Gastroesophageal sphincter (tissue), 4 donors: ENCODE measurements around the gene DHRSX. TPM values are rescaled to one million over a fixed set of nuclear protein-coding genes. Genes with fewer than 3 reads are reported as not detected.

ENCODE experiments used
- ATAC-seq: fragments of 150-250 bp; one replicate; pipeline ENCODE4 v1.9.1; 2016; ENCODE audit warnings: mild to moderate bottlenecking, moderate library complexity
- H3K27ac ChIP-seq, 4 donors: fragments of 200-600 bp; sonication (generic) in 3 of 4; 1 replicate in 3 of 4; 2 replicates in 1 of 4; pipeline ENCODE4 v1.5.1; 2016 to 2019
- H3K27me3 ChIP-seq: fragments of 200-600 bp; sonication (generic); one replicate; pipeline ENCODE4 v1.5.1; 2019
- H3K36me3 ChIP-seq, 2 donors: fragments of 200-600 bp; sonication (generic); one replicate each; pipeline ENCODE4 v1.5.1; 2019; ENCODE audit warnings: control low read depth in 1 of 2
- H3K4me1 ChIP-seq, 3 donors: fragments of 200-600 bp; sonication (generic); 1 replicate in 2 of 3; 2 replicates in 1 of 3; pipeline ENCODE4 v1.5.1; 2016 to 2019; ENCODE audit warnings: control low read depth in 2 of 3
- H3K4me3 ChIP-seq, 2 donors: fragments of 200-600 bp; sonication (generic); one replicate each; pipeline ENCODE4 v1.5.1; 2019; ENCODE audit warnings: mild to moderate bottlenecking in 1 of 2, moderate library complexity in 1 of 2
- H3K9me3 ChIP-seq, 3 donors: fragments of 200-600 bp; sonication (generic); one replicate each; pipeline ENCODE4 v1.5.1; 2017 to 2019; ENCODE audit warnings: control low read depth in 2 of 3
- EP300 ChIP-seq: sonication (generic); formaldehyde crosslinking; IDR thresholded peaks from one replicate; pipeline ENCODE4 v1.6.1; 2017; ENCODE audit warnings: antibody characterized with exemption, mild to moderate bottlenecking
- POLR2A ChIP-seq, 2 donors: fragments of 450-650 bp; IDR thresholded peaks; one replicate each; pipeline ENCODE4 v1.6.1; 2017; ENCODE audit warnings: antibody characterized with exemption in 2 of 2, mild to moderate bottlenecking in 2 of 2, moderate library complexity in 1 of 2
- POLR2AphosphoS5 ChIP-seq: sonication (generic); formaldehyde crosslinking; IDR thresholded peaks from one replicate; pipeline ENCODE4 v1.6.1; 2017; ENCODE audit warnings: antibody characterized with exemption
- WGBS, 2 donors: methylation state at CpG; one replicate each; pipeline ENCODE4 v1.1.5; 2018; ENCODE audit warnings: low coverage in 1 of 2; 5-methylcytosine and 5-hydroxymethylcytosine counted together
- total RNA-seq, 4 donors: library from RNA; depleted of rRNA; stranded (reverse); fragments of >200 nt; gene quantifications; one replicate each; pipeline ENCODE4 v1.1.0, GENCODE V29; 2016
- TF ChIP-seq, protein P1 (sequence below), 4 experiments: fragments of 200-600 bp in 2 of 4; fragments of 450-650 bp in 2 of 4; sonication (generic) in 1 of 4; IDR thresholded peaks; one replicate each; pipeline ENCODE4 v1.5.1; 2017 to 2019; ENCODE audit warnings: antibody characterized with exemption in 4 of 4, mild to moderate bottlenecking in 2 of 4, moderate library complexity in 2 of 4

Gene DHRSX
- total RNA-seq, 4 donors from 2014 or later, result 16.8 to 26.3 (median 21.1) TPM

DNA sequence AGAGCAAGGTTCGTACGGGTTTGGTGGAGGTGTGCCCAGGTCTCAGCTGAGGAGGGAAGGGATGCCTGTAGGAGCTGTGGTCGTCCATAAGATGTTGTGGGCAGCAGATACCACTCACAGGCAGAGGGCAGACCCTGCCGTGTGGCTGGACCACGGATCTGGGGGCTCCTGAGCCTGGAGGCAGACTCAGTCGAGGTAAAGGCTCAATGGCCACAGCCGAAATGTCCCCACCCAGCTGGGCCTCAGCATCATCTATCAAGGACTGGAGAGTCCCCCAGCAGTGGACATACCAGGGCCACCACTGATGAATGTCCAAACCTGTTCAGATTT is 98.5 kb downstream of the DHRSX start:
- ATAC-seq, result no peak
- no CpG with 5 or more reads among the region's 7 CpGs for WGBS, 2 donors
- peaks cover 0 to 6% (median 0%) of the 10 kb centered on the region in 3 donors for H3K9me3 ChIP-seq
- H3K27ac ChIP-seq, result peak overlapping the region; percentile 20 to 79 (median 57)
- peak overlapping the region in 1 of 2 donors; percentile 38 for H3K4me3 ChIP-seq
- no peak for TF ChIP-seq POLR2AphosphoS5
- no peak for TF ChIP-seq POLR2A (IDR thresholded peaks at IDR 0.05)
- TF ChIP-seq, protein P1, sequence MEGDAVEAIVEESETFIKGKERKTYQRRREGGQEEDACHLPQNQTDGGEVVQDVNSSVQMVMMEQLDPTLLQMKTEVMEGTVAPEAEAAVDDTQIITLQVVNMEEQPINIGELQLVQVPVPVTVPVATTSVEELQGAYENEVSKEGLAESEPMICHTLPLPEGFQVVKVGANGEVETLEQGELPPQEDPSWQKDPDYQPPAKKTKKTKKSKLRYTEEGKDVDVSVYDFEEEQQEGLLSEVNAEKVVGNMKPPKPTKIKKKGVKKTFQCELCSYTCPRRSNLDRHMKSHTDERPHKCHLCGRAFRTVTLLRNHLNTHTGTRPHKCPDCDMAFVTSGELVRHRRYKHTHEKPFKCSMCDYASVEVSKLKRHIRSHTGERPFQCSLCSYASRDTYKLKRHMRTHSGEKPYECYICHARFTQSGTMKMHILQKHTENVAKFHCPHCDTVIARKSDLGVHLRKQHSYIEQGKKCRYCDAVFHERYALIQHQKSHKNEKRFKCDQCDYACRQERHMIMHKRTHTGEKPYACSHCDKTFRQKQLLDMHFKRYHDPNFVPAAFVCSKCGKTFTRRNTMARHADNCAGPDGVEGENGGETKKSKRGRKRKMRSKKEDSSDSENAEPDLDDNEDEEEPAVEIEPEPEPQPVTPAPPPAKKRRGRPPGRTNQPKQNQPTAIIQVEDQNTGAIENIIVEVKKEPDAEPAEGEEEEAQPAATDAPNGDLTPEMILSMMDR (IDR thresholded peaks at IDR 0.05), result no peak
- no peak for TF ChIP-seq EP300
- peaks cover 0 to 14% of the 10 kb centered on the region in 2 donors for H3K36me3 ChIP-seq
- peaks cover 0 to 20% (median 0%) of the 10 kb centered on the region in 3 donors for H3K4me1 ChIP-seq
- no peaks in the 10 kb centered on the region for H3K27me3 ChIP-seq

GRCh38 chrX:2401590-2402360 is 99.0 kb downstream of the DHRSX start:
- Histone ChIP-seq H3K27ac (peak overlapping the region; percentile 20 to 79 (median 57)), H3K9me3 (peaks cover 0 to 1% (median 0%) of the 10 kb centered on the region in 3 donors), H3K36me3 (peaks cover 0 to 9% of the 10 kb centered on the region in 2 donors), H3K4me3 (peak overlapping the region in 1 of 2 donors; percentile 38), H3K4me1 (peaks cover 0 to 20% (median 0%) of the 10 kb centered on the region in 3 donors), H3K27me3 (no peaks in the 10 kb centered on the region)
- 44 to 73% methylated on average over 17 to 20 of the region's 21 CpGs for WGBS, 2 donors
- TF ChIP-seq POLR2A (IDR thresholded peaks at IDR 0.05) (no peak), EP300 (no peak), POLR2AphosphoS5 (peak; percentile 11)
- peak; percentile 34 for ATAC-seq

- WGBS, 2 donors, result 76 to 91% methylated on average over 4 to 5 of the region's 9 CpGs
- peak; percentile 22 for ATAC-seq
- peak overlapping the region in 3 of 4 donors; percentile 52 to 79 (median 62) for H3K27ac ChIP-seq
- no peaks in the 10 kb centered on the region for H3K27me3 ChIP-seq
- TF ChIP-seq EP300 (no peak), POLR2A (IDR thresholded peaks at IDR 0.05) (no peak), POLR2AphosphoS5 (no peak)
- TF ChIP-seq, protein P1 (IDR thresholded peaks at IDR 0.05), result no peak
- H3K36me3 ChIP-seq, result peaks cover 0 to 7% of the 10 kb centered on the region in 2 donors
- H3K4me1 ChIP-seq, result peaks cover 0 to 20% (median 0%) of the 10 kb centered on the region in 3 donors
- peak overlapping the region in 1 of 2 donors; percentile 38 for H3K4me3 ChIP-seq
- H3K9me3 ChIP-seq, result no peaks in the 10 kb centered on the region
These were observed 99.6 kb downstream of the DHRSX start for GRCh38 chrX:2401201-2401589.

DNA sequence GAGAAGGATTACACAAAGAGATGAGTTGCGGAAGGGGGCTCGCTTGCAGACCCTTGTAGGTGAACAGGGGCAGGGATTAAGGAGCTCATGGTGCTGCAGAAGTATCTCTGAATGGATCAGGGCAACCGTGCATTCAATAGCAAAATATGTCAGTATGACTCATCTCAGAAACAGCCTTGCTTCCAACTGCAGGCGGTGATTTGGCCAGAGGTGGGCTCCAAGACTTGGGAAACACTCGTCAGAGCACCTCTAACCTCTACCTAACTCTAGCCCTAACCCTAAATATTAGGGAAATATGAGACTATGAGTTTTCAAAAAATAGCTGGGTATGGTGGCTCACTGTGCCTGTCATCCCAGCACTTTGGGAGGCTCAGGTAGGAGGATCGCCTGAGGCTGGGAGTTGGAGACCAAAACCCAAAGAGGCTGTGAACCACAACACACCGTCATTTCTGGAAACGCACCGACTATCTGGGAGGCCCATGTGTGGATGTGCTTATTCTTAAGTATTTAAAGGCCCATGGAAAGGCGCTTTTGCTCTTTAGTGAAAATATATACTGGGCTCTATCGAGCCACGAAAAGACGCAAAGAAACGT is 102.6 kb downstream of the DHRSX start:
- Histone ChIP-seq H3K9me3 (no peaks in the 10 kb centered on the region), H3K4me3 (no peak overlapping the region), H3K36me3 (peaks cover 0 to 12% of the 10 kb centered on the region in 2 donors), H3K27ac (no peak overlapping the region), H3K4me1 (peaks cover 0 to 20% (median 0%) of the 10 kb centered on the region in 3 donors), H3K27me3 (no peaks in the 10 kb centered on the region)
- no peak for ATAC-seq
- 86 to 90% methylated on average over 12 to 13 of the region's 14 CpGs for WGBS, 2 donors
- TF ChIP-seq POLR2AphosphoS5, result no peak
- no peak for TF ChIP-seq POLR2A (IDR thresholded peaks at IDR 0.05)
- no peak for TF ChIP-seq EP300

GRCh38 chrX:2397229-2398063 is 103.3 kb downstream of the DHRSX start:
- WGBS, 2 donors, result 81 to 85% methylated on average over 8 to 19 of the region's 26 CpGs
- H3K9me3 ChIP-seq, result no peaks in the 10 kb centered on the region
- peaks cover 0 to 12% of the 10 kb centered on the region in 2 donors for H3K36me3 ChIP-seq
- H3K4me1 ChIP-seq, result peaks cover 0 to 19% (median 0%) of the 10 kb centered on the region in 3 donors
- TF ChIP-seq, protein P1 (IDR thresholded peaks at IDR 0.05), result no peak
- no peak for TF ChIP-seq POLR2AphosphoS5
- TF ChIP-seq POLR2A (IDR thresholded peaks at IDR 0.05), result no peak
- no peak for TF ChIP-seq EP300
- no peaks in the 10 kb centered on the region for H3K27me3 ChIP-seq
- H3K27ac ChIP-seq, result no peak overlapping the region
- H3K4me3 ChIP-seq, result no peak overlapping the region
- ATAC-seq, result no peak
